Spinal cord (tissue), 10 donors: ENCODE data around the gene NUP153. TPM values are rescaled to one million over a fixed set of nuclear protein-coding genes. Genes with fewer than 3 reads are reported as not detected.
A peak's percentile ranks its signal among the peaks of the same experiment; 100 is the strongest.

Experiments
- DNase-seq, 6 donors: peaks; one replicate each; pipeline versions ENCODE4 v3.0.0 to v3.0.0-alpha.2; 2013 to 2015; ENCODE audit warnings: low spot score in 6 of 6, low read depth in 4 of 6
- H3K27ac ChIP-seq: one replicate; pipeline ENCODE4 v1.5.1; 2013; ENCODE audit warnings: low read depth, low read length, control low read depth
- H3K27me3 ChIP-seq: one replicate; pipeline ENCODE4 v1.6.1; 2013; ENCODE audit warnings: low read length; ENCODE audit not compliant: control insufficient read depth, insufficient read depth
- H3K36me3 ChIP-seq: one replicate; pipeline ENCODE4 v1.6.1; 2013; ENCODE audit warnings: low read length; ENCODE audit not compliant: control insufficient read depth, insufficient read depth
- H3K4me1 ChIP-seq: one replicate; pipeline ENCODE4 v1.6.1; 2013; ENCODE audit warnings: low read length; ENCODE audit not compliant: control insufficient read depth, insufficient read depth
- H3K4me3 ChIP-seq: one replicate; pipeline ENCODE4 v1.5.1; 2013; ENCODE audit warnings: low read depth, low read length, control low read depth
- H3K9me3 ChIP-seq: one replicate; pipeline ENCODE4 v1.6.1; 2013; ENCODE audit warnings: low read length; ENCODE audit not compliant: control insufficient read depth, insufficient read depth
- WGBS: methylation state at CpG from one replicate; pipeline ENCODE4 v1.1.5; 2013; ENCODE audit warnings: missing lambda C conversion rate; ENCODE audit not compliant: insufficient coverage; 5-methylcytosine and 5-hydroxymethylcytosine counted together
- polyA plus RNA-seq, 2 donors: library from polyadenylated mRNA; unstranded; fragments of 120-200 nt; gene quantifications; one replicate each; pipeline ENCODE4 v1.2.1, GENCODE V29; 2013; ENCODE audit not compliant: insufficient read length in 2 of 2
- total RNA-seq, 2 donors: library from RNA; depleted of rRNA in 1 of 2; stranded (reverse); fragments of 120-200 nt in 1 of 2; fragments of >200 nt in 1 of 2; gene quantifications; one replicate each; pipeline versions ENCODE4 v1.2.3 to v1.2.4, GENCODE V29; 2013 to 2014
- donor health status: healthy.

The NUP153 gene
- total and polyA plus RNA-seq, 4 donors: 33.2 to 45.4 (median 37.1) TPM

- peak in 1 of 6 donors; percentile 32 for DNase-seq
- no peaks in the 10 kb centered on the region for H3K4me1 ChIP-seq
Observed at GRCh38 chr6:17628873-17629272, 77.9 kb downstream of the NUP153 start.

GRCh38 chr6:17624396-17624795, 82.3 kb downstream of the NUP153 start:
- no CpG with 5 or more reads among the region's 1 CpG for WGBS
- no peaks in the 10 kb centered on the region for H3K27me3 ChIP-seq
- H3K9me3 ChIP-seq: no peaks in the 10 kb centered on the region
- H3K27ac ChIP-seq: no peak overlapping the region
- no peak overlapping the region for H3K4me3 ChIP-seq
- no peaks in the 10 kb centered on the region for H3K4me1 ChIP-seq
- DNase-seq: peak in 1 of 6 donors; percentile 4
- peaks cover 10% of the 10 kb centered on the region for H3K36me3 ChIP-seq

More at GRCh38 chr6:17628873-17629272, 77.9 kb downstream of the NUP153 start:
- H3K9me3 ChIP-seq: no peaks in the 10 kb centered on the region
- no peaks in the 10 kb centered on the region for H3K27me3 ChIP-seq
- H3K27ac ChIP-seq: no peak overlapping the region
- H3K4me3 ChIP-seq: no peak overlapping the region
- WGBS: 89% methylated on average over 1 of the region's 1 CpG
- H3K36me3 ChIP-seq: peaks cover 20% of the 10 kb centered on the region

GRCh38 chr6:17622144-17622543, 84.6 kb downstream of the NUP153 start:
- Histone ChIP-seq H3K36me3 (peaks cover 13% of the 10 kb centered on the region), H3K27me3 (no peaks in the 10 kb centered on the region), H3K27ac (no peak overlapping the region), H3K9me3 (no peaks in the 10 kb centered on the region), H3K4me1 (no peaks in the 10 kb centered on the region), H3K4me3 (no peak overlapping the region)
- 93% methylated on average over 3 of the region's 5 CpGs for WGBS
- DNase-seq: peak in 1 of 6 donors; percentile 34

DNA sequence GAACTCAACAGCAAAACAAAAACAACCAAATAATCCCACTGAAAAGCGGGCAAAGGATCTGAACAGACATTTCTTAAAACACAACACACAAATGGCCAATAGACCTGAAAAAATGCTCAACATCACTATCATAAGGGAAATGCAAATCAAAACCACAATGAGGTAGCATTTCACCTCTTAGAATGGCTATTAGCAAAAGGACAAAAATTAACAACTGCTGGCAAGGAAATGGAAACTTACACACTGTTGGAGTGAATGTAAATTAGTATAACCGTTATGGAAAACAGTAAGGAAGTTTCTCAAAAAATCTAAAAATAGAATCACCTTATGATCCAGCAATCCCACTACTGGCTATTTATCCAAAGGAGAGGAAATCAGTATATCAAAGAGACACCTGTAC, 85.7 kb downstream of the NUP153 start:
- Histone ChIP-seq H3K36me3 (peaks cover 19% of the 10 kb centered on the region), H3K27ac (no peak overlapping the region)

DNA sequence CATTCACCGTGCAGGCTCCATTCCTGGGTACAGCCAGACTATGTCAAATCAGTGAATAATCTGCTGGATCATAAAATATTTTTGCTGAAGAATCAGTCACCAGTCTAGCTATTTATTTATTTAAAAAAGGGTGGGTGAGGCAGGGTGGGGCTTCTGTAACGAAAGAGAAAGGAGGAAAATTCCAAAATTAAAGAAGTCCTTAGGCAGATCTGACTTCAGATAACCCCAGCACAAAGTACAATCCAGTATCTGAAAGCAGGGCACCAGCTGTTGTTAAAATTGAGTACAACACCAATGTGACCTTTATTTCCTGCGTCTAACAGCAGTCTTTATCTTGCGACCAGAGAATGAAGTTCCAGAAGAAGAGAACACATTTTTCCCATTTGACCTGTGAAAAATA, 90.9 kb downstream of the NUP153 start:
- Histone ChIP-seq H3K27ac (no peak overlapping the region), H3K4me1 (no peaks in the 10 kb centered on the region), H3K27me3 (no peaks in the 10 kb centered on the region), H3K36me3 (peaks cover 11% of the 10 kb centered on the region), H3K9me3 (no peaks in the 10 kb centered on the region), H3K4me3 (no peak overlapping the region)
- no CpG with 5 or more reads among the region's 4 CpGs for WGBS
- DNase-seq: no peak

More for the DNA sequence above, 85.7 kb downstream of the NUP153 start:
- 38% methylated on average over 1 of the region's 2 CpGs for WGBS
- no peak overlapping the region for H3K4me3 ChIP-seq
- H3K27me3 ChIP-seq: no peaks in the 10 kb centered on the region
- DNase-seq: peak in 1 of 6 donors; percentile 4
- no peaks in the 10 kb centered on the region for H3K4me1 ChIP-seq
- H3K9me3 ChIP-seq: no peaks in the 10 kb centered on the region

- H3K36me3 ChIP-seq: peaks cover 8% of the 10 kb centered on the region
- H3K9me3 ChIP-seq: no peaks in the 10 kb centered on the region
- DNase-seq: no peak
- no peak overlapping the region for H3K4me3 ChIP-seq
- 93% methylated on average over 2 of the region's 4 CpGs for WGBS
- no peaks in the 10 kb centered on the region for H3K4me1 ChIP-seq
- no peaks in the 10 kb centered on the region for H3K27me3 ChIP-seq
- H3K27ac ChIP-seq: no peak overlapping the region
Observed at GRCh38 chr6:17612048-17612447, 94.7 kb downstream of the NUP153 start.

- WGBS: no CpG with 5 or more reads among the region's 3 CpGs
Observed at GRCh38 chr6:17610835-17611234, 95.9 kb downstream of the NUP153 start.

GRCh38 chr6:17606606-17607005, 100.1 kb downstream of the NUP153 start:
- Histone ChIP-seq H3K4me3 (no peak overlapping the region), H3K36me3 (peaks cover 20% of the 10 kb centered on the region), H3K9me3 (no peaks in the 10 kb centered on the region), H3K4me1 (peaks cover 5% of the 10 kb centered on the region), H3K27me3 (no peaks in the 10 kb centered on the region), H3K27ac (no peak overlapping the region)
- 98% methylated on average over 4 of the region's 4 CpGs for WGBS
- DNase-seq: no peak

More at GRCh38 chr6:17610835-17611234, 95.9 kb downstream of the NUP153 start:
- DNase-seq: no peak
- Histone ChIP-seq H3K4me1 (no peaks in the 10 kb centered on the region), H3K4me3 (no peak overlapping the region), H3K36me3 (peaks cover 13% of the 10 kb centered on the region), H3K9me3 (no peaks in the 10 kb centered on the region), H3K27me3 (no peaks in the 10 kb centered on the region), H3K27ac (no peak overlapping the region)

DNA sequence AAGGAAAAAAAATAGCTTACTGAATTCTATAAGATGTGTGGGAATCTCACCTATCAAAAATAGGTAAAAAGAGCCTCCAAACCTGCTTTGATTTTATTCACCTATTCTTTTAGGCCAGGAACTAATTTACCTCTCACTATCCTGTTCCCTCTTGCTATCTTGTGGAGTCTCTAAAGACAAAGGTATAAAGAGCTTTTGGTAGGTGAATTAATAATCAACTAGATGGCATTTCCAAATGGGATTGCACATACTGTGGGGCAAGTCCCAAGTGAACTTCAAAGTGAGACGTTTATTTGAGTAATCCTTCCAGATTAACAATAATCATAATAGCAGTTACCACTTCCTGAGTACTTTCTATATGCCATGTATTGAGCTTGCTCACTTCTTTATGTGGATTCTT, 103.8 kb downstream of the NUP153 start:
- DNase-seq: no peak
- H3K4me3 ChIP-seq: no peak overlapping the region
- peaks cover 9% of the 10 kb centered on the region for H3K4me1 ChIP-seq
- H3K9me3 ChIP-seq: no peaks in the 10 kb centered on the region
- no peak overlapping the region for H3K27ac ChIP-seq
- no CpG with 5 or more reads among the region's 1 CpG for WGBS
- peaks cover 20% of the 10 kb centered on the region for H3K36me3 ChIP-seq
- H3K27me3 ChIP-seq: no peaks in the 10 kb centered on the region

DNA sequence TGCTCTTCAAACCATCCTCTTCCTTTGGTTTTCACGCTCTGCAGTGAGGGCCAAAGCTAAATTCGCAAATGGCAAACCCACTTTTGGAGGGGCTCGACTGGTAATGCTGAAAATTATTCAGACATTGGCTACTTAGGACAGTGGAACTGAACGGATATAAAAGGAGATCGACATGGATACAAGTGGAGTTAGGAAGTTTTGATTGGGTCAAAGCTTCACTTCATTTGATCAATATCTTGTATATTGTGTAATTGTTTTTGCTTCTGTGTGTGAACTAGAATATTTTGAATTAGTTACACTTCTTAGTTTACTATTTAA, 105.4 kb downstream of the NUP153 start:
- H3K9me3 ChIP-seq: no peaks in the 10 kb centered on the region
- H3K27me3 ChIP-seq: no peaks in the 10 kb centered on the region
- peak overlapping the region; percentile 73 for H3K4me3 ChIP-seq
- peaks cover 9% of the 10 kb centered on the region for H3K4me1 ChIP-seq
- WGBS: no CpG with 5 or more reads among the region's 5 CpGs
- peaks cover 14% of the 10 kb centered on the region for H3K36me3 ChIP-seq
- peak overlapping the region; percentile 92 for H3K27ac ChIP-seq
- no peak for DNase-seq
